A673 (cell line): ENCODE data around the gene SGMS2.

Experiments
- CTCF ChIP-seq: fragments of 300-800, 200-600 bp; sonication (generic); conservative IDR thresholded peaks from 2 replicates; pipeline ENCODE4 v1.5.1; 2017; ENCODE audit warnings: low read depth, mild to moderate bottlenecking, antibody characterized with exemption, low read length, moderate library complexity, mixed read lengths
- EZH2 ChIP-seq: fragments of 200-600 bp; sonication (generic); IDR thresholded peaks from 2 replicates; pipeline ENCODE4 v1.6.1; 2017; ENCODE audit warnings: borderline replicate concordance, low read depth, mild to moderate bottlenecking, mixed read lengths, antibody characterized with exemption, low read length; ENCODE audit not compliant: poor library complexity, severe bottlenecking

- no peak for TF ChIP-seq CTCF
- TF ChIP-seq EZH2, result no peak
Measured at GRCh38 chr4:107862658-107863057, 37.9 kb downstream of the SGMS2 start.
